Measurements from ENCODE around the gene PPIL3. TPM values are rescaled to one million over a fixed set of nuclear protein-coding genes. Genes with fewer than 3 reads are reported as not detected.

Gene PPIL3
- total and polyA plus RNA-seq, 9 donors = 19.1 to 64.7 (median 38.4) TPM

- WGBS, 3 donors = 83% methylated on average over 8 of the region's 8 CpGs
- no peak for DNase-seq
- no peaks in the 10 kb centered on the region for H3K27me3 ChIP-seq
- H3K9me3 ChIP-seq = no peaks in the 10 kb centered on the region
- H3K4me1 ChIP-seq (ENCODE audit: insufficient read depth) = peaks cover 9% of the 10 kb centered on the region
- no peak overlapping the region for H3K27ac ChIP-seq
- H3K4me3 ChIP-seq = no peak overlapping the region
- intact Hi-C loops (cut with DNase I) = no loop called here
- no peak for TF ChIP-seq EP300 (IDR thresholded peaks at IDR 0.05)
- no peak for TF ChIP-seq POLR2A (IDR thresholded peaks at IDR 0.05)
- TF ChIP-seq CTCF (IDR thresholded peaks at IDR 0.05) = no peak
- H3K36me3 ChIP-seq = no peaks in the 10 kb centered on the region
Observed at GRCh38 chr2:200856806-200857205, 32.1 kb downstream of the PPIL3 start.

DNA sequence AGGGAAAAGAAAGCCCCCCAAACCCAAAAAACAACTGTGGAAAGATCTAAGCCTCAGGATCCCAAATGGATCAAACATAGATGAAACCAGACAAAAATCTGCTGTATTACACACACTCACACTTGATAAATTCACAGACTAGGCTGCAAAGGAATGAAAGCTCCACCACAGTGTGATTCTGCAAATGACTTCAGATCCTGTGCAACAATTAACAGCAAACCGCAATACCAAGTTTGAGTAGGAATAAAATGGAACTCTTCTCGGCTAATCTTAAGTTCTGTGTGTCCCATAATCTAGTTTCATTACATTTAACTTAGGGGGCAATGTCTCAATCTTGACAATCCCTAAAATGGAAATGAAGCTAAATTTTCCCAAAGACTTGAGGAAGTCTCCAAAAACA lies 36.3 kb downstream of the PPIL3 start:
- Histone ChIP-seq H3K4me3 (no peak overlapping the region), H3K9me3 (no peaks in the 10 kb centered on the region), H3K36me3 (no peaks in the 10 kb centered on the region), H3K27ac (no peak overlapping the region), H3K27me3 (no peaks in the 10 kb centered on the region), H3K4me1 (ENCODE audit: insufficient read depth) (no peaks in the 10 kb centered on the region)
- intact Hi-C loops (cut with DNase I) = no loop called here
- TF ChIP-seq POLR2A (IDR thresholded peaks at IDR 0.05) (no peak), EP300 (IDR thresholded peaks at IDR 0.05) (no peak), CTCF (IDR thresholded peaks at IDR 0.05) (no peak)
- WGBS, 3 donors = 92 to 97% (median 96%) methylated on average over 2 of the region's 2 CpGs
- DNase-seq = no peak

GRCh38 chr2:200851398-200852248 lies 37.3 kb downstream of the PPIL3 start:
- H3K4me3 ChIP-seq = no peak overlapping the region
- H3K9me3 ChIP-seq = no peaks in the 10 kb centered on the region
- intact Hi-C loops (cut with DNase I) = no loop called here
- H3K27me3 ChIP-seq = no peaks in the 10 kb centered on the region
- WGBS, 3 donors = 94 to 97% (median 95%) methylated on average over 6 of the region's 6 CpGs
- no peak overlapping the region for H3K27ac ChIP-seq
- no peaks in the 10 kb centered on the region for H3K4me1 ChIP-seq (ENCODE audit: insufficient read depth)
- DNase-seq = no peak
- TF ChIP-seq CTCF (IDR thresholded peaks at IDR 0.05) (no peak), POLR2A (IDR thresholded peaks at IDR 0.05) (no peak), EP300 (IDR thresholded peaks at IDR 0.05) (no peak)
- no peaks in the 10 kb centered on the region for H3K36me3 ChIP-seq

- intact Hi-C loops (cut with DNase I) = no loop called here
- TF ChIP-seq POLR2A (IDR thresholded peaks at IDR 0.05) (no peak), CTCF (IDR thresholded peaks at IDR 0.05) (no peak), EP300 (IDR thresholded peaks at IDR 0.05) (no peak)
- H3K27me3 ChIP-seq = no peaks in the 10 kb centered on the region
- H3K27ac ChIP-seq = no peak overlapping the region
- WGBS, 3 donors = 75 to 83% (median 76%) methylated on average over 14 of the region's 14 CpGs
- no peaks in the 10 kb centered on the region for H3K36me3 ChIP-seq
- H3K4me3 ChIP-seq = no peak overlapping the region
- H3K4me1 ChIP-seq (ENCODE audit: insufficient read depth) = no peaks in the 10 kb centered on the region
- H3K9me3 ChIP-seq = no peaks in the 10 kb centered on the region
- no peak for DNase-seq
Observed at GRCh38 chr2:200850512-200851256, 38.2 kb downstream of the PPIL3 start.

All from ovary (tissue), 9 donors.